ENCODE results near the gene RPL10.

DNA sequence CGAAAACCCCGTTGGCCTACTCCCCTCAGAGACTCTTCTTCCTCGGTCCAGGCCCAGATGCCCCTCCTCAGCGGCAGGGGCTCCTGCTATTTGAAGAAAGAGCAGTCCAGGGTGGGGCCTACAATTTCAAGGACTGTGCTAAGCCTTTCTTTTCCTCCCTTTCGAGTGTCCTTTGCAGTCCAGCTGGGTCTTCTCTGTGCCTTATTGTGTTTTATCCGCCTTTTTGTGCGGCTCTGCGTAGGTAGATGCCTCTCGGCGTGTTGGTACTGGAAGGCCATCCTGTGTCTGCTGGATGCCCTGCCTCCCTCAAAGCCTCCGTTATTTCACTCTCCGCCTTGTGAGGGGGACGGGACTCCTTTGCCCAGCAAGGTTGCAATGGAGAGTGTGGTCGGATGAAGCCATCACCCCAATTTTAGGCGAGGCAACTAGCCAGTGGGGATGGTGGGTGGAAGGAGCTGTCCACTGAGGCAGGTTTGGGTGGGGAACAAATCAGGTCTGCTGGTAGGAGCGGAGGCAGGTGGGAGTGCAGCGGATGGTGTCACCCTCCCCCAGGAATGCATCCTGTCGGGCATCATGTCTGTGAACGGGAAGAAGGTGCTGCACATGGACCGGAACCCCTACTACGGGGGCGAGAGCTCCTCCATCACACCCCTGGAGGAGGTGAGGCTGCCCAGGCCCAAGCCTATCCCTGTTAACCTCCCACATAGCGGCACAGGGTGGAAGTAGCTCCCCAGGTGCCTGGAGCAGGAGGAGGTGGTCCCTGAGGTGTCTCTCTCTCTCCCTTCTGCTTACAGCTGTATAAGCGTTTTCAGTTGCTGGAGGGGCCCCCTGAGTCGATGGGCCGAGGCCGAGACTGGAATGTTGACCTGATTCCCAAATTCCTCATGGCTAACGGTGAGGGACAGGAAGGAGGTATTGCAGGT is 40.1 kb downstream of the RPL10 start:
- no peak for TF ChIP-seq EP300 (conservative IDR thresholded peaks at IDR 0.05; ENCODE audit: poor library complexity, severe bottlenecking)
- TF ChIP-seq, protein P1, sequence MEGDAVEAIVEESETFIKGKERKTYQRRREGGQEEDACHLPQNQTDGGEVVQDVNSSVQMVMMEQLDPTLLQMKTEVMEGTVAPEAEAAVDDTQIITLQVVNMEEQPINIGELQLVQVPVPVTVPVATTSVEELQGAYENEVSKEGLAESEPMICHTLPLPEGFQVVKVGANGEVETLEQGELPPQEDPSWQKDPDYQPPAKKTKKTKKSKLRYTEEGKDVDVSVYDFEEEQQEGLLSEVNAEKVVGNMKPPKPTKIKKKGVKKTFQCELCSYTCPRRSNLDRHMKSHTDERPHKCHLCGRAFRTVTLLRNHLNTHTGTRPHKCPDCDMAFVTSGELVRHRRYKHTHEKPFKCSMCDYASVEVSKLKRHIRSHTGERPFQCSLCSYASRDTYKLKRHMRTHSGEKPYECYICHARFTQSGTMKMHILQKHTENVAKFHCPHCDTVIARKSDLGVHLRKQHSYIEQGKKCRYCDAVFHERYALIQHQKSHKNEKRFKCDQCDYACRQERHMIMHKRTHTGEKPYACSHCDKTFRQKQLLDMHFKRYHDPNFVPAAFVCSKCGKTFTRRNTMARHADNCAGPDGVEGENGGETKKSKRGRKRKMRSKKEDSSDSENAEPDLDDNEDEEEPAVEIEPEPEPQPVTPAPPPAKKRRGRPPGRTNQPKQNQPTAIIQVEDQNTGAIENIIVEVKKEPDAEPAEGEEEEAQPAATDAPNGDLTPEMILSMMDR (IDR thresholded peaks at IDR 0.05; ENCODE audit: poor library complexity, severe bottlenecking) = no peak
- TF ChIP-seq POLR2AphosphoS5 (IDR thresholded peaks at IDR 0.05) = no peak
- TF ChIP-seq TAF1 (IDR thresholded peaks at IDR 0.05; ENCODE audit: low read depth) = no peak
- no peak for TF ChIP-seq SMC3 (conservative IDR thresholded peaks at IDR 0.05; ENCODE audit: poor library complexity)
- TF ChIP-seq EZH2 (IDR thresholded peaks at IDR 0.05; ENCODE audit: borderline replicate concordance, insufficient read depth, low read length, poor library complexity, severe bottlenecking) = no peak

All from neural cell (in vitro differentiated cells).